Gastrocnemius medialis (tissue), 4 donors: ENCODE measurements around the gene BEND6.

Source experiments
- CTCF ChIP-seq, 5 experiments: fragments of 450-650 bp in 3 of 5; fragments of 200-600 bp in 2 of 5; sonication (generic) in 2 of 5; IDR thresholded peaks in 4 of 5; conservative IDR thresholded peaks in 1 of 5; 1 replicate in 4 of 5; 2 replicates in 1 of 5; pipeline ENCODE4 v1.5.1; 2016 to 2019; ENCODE audit warnings: antibody characterized with exemption in 5 of 5, mild to moderate bottlenecking in 3 of 5, moderate library complexity in 3 of 5
- POLR2A ChIP-seq, 2 donors: fragments of 450-650 bp; IDR thresholded peaks; one replicate each; pipeline ENCODE4 v1.6.1; 2017; ENCODE audit warnings: antibody characterized with exemption in 2 of 2, mild to moderate bottlenecking in 2 of 2, moderate library complexity in 2 of 2

DNA sequence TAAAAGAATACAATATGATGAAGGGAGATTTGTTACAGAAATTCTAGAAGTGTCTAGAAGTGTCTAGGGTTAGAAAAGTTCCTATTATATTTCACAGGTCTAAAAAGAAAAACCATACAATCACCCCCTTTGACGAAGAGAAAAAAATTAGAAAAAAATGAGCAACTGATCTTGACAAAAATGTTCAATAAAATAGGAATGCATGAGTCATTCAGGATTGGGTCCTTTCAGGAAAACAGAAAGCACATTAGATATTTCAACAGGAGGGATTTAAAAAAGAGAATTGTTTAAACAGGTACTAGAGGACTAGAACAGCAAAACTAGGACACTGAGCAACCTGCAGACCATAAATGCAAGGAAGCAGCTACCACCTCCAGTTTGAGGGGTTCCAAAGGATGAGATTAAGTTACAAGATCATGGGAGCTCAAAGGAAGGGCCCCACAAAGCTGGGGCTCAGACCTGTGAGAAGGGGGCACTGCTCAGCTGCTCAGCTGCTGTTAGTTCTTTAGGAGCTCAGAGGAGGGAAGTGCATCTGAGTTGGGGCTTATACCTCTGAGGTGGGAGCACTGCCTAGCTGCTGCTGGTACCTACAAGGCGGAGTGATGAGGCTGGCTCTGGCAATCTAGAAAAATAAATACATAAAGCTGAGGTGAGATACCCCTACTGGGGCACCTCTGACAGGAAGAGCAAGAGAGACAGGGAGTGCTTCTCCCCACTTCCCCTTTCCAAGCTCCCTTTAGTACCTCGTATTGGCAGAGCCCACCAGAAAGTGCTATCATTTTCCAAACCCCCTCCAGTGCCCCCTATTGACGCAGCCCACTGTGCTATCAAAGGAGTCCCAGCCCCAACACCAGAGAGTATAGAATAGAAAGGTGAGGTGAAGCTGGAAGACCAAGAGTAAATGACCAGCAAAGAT lies 27.1 kb upstream of the BEND6 start:
- TF ChIP-seq CTCF (IDR thresholded peaks at IDR 0.05 in 4 of 5, conservative IDR thresholded peaks at IDR 0.05 in 1 of 5): no peak
- no peak for TF ChIP-seq POLR2A (IDR thresholded peaks at IDR 0.05)
